GM19239 (cell line): ENCODE data around the gene CIAO3.
A peak's percentile ranks its signal among the peaks of the same experiment; 100 is the strongest.

ENCODE experiments used
- DNase-seq: peaks from one replicate; pipeline ENCODE4 v3.0.0; 2011; ENCODE audit warnings: low spot score; ENCODE audit not compliant: insufficient read length
- FAIRE-seq: peaks from 2 replicates; lab custom pipeline; 2011; peaks lifted over from hg19 to GRCh38; lab: Jason Lieb, UNC

CIAO3 gene

DNA sequence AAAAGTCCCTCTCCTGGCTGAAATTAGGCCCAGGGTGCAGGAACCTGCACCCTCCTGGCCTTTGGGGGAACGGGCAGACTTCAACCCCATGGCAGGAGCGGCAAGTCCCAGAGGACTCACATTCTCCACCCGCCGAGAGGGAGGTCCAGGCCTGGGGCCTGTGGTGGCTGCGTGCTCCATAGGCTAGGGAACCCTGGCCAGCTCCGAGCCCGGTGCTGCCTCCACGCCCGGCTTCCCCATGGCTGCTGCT, 14.7 kb downstream of the CIAO3 start:
- DNase-seq (no peak), FAIRE-seq (no peak)

DNA sequence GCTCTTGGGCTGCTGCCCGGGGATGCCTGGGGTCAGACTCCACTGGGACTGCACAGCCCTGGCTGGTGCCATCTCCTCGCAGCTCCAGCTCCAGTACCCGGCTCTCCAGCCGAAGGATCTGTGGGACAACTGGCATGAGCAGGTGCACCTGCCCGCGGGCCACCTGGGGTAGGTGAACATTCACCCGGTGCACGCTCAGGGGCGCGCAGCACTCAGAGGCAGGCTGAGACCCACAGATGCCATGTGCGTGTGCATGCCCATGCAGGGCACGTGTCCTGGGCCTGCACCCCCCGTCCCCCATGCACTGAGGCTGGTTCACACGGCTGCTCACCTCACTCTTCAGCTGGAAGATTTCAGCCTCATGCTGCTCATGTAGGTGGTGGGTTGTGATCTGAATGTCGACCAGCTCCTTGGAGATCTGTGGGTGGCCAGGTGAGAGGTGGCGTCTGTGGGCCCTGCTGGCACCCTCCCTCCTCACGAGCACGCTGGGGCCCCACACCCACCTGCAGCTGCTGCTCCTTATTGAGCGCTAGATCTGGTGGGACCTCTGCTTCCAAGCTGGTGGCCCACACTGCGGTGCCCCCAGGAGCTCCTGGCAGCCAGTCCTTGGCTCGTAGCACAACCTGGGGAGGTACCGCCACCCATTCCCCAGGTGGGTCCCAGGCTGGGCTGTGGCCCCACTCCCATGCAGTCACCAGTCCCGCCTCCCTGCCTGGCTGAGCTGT, 15.2 kb downstream of the CIAO3 start:
- no peak for DNase-seq
- no peak for FAIRE-seq

DNA sequence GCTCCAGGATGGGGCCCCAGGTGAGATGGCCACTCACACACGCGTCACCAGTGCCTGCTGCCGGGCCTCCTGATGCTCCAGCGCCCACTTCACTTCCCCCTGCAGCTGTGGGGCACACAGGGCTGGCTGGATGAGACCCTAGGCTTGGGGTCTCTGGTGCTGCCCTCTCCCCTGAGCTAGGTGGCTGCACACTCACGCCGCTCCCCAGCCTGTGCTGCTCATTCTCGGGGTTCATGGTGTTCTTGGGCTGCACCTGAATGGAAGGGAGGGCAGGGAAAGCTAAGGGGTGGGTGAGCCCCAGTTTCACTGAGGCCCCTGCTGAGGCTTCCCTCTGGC, 15.8 kb downstream of the CIAO3 start:
- no peak for FAIRE-seq
- no peak for DNase-seq

DNA sequence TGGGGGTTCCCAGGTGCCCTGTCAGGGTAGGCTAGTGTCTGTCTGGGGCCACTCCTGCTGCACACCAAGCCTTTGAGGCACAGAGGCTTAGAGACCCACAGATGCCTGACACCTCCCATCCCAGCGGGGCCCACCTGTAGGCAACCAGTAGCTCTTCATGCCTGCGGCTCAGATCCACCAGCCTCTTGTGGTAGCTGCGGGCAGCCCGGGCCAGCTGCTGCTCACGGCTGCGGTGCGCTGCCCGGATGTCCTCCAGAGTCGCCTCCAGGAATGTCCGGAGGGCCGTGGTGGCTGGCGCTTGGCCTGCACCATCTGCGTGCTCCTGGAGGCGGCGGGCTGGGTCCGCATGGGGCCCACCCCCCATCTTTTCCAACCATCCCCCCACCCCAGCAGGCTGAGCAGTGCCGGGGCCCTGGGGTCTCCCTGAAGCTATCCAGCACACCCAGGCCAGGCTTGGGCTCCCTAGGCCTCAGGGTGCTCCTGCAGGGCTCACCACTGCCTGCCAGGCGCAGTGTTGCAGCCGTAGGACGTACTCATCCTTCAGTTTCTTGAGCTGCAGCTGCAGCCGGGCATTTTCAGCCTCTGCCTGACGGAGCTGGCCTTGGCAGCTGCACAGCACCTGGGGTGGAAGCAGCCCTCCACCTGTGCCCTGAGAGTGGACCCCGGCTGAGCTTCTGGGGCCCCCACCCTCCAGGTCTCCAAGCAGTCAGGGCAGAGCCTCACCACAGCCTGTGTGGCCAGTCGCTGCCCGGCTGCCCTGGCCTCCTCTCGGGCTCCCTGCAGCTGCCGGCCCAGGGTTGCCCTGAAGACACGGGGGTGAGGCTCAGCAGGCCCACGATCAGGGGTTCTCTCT, 16.4 kb downstream of the CIAO3 start:
- DNase-seq (no peak), FAIRE-seq (no peak)

DNA sequence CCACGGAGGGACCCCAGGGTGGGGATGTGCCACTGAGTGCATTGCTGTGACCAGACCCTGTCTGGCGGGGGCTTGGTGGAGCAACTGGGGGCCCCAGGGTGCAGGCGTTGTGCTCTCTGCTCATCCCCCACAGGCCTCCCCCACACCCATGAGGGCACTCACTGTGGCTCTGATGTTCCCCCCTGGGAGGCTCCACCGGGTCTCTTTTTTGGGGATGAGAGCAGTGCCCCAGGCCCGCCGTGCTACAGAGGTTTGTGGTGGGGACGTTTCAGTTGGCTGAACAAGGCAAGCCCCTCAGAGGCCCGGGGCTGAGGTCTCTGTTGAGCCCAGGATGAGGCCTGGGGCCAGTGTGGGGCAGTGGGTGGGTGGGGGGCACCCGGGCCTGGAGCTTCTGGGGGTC, 17.1 kb downstream of the CIAO3 start:
- FAIRE-seq (no peak), DNase-seq (no peak)

DNA sequence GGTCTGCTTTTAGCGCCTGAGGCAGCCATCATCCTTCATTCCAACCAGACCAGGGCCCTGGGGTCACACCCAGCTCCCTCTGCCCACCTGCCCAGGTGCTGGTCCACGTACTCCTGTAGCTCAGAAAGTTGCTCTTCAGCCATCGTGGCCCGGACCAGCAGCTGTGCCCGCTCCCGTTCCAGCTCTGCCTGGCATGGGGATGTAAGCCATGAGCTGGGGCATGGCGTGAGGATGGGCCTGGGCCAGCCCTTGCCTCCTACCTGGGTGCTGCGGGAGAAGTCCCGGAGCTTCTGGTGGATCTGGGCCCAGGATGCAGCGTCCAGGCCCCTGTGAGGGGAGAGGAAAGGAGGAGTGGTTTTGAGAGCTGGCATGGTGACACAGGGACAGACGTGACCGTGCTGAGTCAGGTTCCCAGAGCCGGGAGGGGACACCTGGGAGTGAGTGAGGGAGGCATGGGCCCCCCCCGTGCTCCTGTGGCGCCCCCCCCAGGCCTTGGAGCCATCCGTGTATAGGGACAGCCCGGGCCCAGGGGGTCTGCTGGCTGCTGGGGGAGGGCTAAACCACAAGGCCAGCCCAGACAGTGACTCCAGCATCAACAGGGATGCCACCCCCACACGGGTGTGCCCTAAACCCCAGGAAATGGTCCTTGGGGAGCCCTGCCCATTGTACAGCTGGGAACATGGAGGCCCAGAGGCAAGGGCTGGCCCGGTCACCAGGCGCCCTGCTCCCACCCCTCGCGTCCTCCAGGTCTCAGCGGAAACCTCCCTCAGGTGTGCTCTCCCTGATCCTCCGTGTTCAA, 17.8 kb downstream of the CIAO3 start:
- no peak for FAIRE-seq

DNA sequence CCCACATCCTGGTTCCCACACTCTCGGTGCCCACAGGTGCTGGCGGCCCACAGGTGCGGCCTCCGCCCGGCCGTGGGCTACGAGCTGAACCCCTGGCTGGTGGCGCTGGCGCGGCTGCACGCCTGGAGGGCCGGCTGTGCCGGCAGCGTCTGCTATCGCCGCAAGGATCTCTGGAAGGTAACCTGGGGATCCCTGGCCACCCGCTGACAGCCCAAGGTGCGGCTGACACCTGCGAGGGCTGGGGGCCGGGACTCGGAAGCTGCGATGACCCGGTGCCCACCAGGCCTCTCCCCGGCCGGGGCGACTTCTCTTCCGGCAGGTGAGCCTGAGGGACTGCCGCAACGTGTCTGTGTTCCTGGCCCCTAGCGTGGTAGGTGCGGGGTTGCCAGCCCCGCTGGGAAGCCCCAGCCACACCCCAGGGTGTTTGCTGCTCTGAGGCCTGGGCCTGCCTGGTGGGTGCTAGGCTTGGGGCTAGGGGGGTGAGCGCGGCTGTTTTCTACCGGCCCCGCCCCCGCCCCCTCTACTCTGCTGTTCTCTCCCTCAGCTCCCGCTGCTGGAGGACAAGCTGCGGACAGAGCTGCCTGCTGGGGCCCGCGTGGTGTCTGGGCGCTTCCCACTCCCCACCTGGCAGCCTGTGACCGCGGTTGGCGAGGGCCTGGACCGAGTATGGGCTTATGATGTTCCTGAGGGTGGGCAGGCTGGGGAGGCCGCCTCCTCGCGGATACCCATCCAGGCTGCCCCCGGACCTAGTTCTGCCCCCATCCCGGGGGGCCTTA, 18.8 kb downstream of the CIAO3 start:
- FAIRE-seq (no peak), DNase-seq (no peak)

More for the DNA sequence above, 17.8 kb downstream of the CIAO3 start:
- DNase-seq = no peak

DNA sequence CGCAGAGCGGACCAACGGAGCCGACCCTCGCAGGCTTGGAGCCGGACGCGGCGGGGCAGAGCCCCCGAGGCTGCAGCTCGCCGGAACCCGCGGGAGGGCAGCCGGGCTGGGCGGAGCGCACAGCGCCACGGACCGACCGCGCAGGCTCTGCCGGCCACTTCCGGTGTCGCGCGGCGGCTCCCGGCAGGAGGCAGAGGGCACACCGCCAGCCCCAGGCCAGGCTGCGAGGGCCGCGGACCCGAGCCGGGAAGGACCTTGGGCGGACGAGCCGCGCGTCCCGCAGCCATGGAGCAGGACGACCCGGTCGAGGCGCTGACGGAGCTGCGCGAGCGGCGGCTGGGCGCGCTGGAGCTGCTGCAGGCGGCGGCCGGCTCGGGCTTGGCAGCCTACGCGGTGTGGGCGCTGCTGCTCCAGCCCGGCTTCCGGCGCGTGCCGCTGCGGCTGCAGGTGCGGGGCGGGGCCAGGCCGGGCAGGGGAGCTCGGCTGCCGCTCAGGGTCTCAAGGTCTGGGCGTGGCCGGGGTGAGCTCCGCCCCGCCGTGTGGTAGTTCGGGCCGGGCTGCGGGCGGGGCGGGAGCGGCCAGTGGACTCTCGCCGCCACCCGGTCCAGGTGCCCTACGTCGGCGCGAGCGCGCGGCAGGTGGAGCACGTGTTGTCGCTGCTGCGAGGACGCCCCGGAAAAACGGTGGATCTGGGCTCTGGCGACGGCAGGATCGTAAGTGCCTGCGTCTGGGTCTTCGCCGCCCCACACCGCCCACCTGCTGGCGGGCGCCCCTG, 19.6 kb downstream of the CIAO3 start, which contains the start of gene ANTKMT:
ANTKMT (plus strand) TSS at position 157 of the 775 bp plus-strand sequence; CDS start at position 286, 129 bp downstream.
- DNase-seq (peak; percentile 99), FAIRE-seq (peak; percentile 93)

DNA sequence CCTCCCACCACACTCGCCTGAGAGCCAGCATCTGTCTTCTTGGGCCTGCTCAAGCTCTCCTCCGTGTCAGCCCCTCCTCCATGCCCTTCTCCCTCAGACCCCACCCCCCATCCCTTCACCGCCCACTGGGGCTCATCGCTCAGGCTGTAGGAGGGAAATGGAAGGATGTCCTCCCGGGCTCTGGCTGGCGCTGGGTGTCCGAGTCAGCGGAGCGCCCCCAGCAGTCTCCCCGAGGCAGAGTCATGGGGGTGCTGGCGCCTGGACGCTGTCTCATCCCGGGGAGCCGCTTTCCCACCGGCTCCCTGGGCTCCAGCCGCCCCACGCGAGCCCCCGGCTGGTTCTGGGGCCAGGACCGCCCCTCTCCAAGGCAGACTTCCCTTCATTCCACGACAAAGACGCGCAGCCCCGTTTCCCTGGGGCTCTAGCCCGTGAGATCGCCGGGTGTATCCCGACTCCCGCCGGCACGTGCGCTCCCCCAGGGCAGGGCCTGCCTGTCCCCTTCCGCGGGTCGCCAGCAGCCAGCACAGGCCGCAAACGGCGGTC, 20.3 kb downstream of the CIAO3 start:
- FAIRE-seq (peak; percentile 96), DNase-seq (peak; percentile 79)

DNA sequence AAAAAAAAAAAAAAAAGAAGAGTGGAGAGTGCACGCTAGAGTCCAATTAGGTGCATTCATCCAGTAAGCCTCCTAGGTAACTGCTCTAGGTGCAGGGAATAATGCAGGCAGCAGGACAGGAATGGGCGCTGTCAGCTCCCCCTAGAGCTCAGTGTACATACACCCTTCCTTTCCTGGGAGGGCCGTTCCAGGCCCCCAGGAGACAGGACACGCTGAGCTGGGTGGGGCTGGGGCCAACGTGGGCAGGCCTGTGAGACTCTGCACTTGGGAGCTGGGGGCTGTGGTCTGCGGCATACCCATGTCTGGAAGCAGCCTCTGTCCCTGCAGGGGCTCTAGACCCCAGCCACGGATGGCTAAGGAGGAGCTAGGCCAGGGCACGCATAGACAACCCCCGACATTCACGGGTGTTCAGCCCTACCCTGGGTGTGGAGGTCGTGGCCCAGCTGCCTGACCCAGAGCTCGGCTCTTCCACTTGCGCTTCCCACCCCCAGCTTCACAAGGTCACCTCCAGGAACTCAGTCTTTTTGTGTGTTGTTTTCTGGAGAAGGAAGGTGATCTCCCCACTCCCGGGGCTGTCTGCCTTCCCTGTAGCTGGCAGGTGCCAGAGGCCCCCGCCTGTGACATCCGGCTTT, 20.9 kb downstream of the CIAO3 start:
- DNase-seq (no peak), FAIRE-seq (no peak)

DNA sequence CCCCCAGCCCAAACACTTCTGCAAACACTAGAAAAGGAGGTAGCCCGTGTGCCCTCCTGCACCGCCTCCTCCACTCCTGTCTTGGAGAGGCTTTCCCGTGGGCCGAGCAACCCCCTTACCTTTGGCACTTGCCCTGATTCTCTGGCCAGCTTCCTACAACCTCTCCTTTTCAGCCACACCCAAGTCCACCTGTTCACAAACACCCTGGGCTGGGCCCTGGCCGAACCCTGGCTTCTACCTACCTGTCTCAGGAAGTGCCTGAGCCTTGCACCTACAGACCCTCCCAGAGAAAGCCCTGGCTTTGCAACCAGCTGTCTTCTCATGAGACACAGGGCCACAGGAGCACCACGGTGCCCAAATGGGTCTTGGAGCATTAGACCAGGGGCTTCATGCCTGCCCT, 21.9 kb downstream of the CIAO3 start:
- DNase-seq (no peak), FAIRE-seq (no peak)

DNA sequence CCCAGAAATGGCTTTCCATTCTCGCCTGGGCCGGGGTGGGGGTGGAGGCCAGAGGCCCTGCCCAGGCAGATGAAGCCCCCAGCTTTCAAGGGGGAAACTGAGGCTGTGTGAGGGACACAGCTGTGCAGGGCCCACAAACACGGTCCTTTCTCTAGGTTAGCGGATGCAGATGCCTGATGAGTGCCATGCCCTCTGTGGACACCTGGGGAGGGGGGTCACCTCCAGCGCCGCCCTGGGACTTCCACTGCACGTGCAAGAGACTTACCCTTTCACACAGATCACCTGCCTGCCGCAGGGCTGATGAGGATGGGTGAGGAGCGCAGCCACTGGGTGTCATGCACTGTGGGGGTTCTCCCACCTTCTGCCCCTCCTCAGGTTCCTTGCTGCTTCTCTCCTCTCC, 22.4 kb downstream of the CIAO3 start:
- DNase-seq = no peak

DNA sequence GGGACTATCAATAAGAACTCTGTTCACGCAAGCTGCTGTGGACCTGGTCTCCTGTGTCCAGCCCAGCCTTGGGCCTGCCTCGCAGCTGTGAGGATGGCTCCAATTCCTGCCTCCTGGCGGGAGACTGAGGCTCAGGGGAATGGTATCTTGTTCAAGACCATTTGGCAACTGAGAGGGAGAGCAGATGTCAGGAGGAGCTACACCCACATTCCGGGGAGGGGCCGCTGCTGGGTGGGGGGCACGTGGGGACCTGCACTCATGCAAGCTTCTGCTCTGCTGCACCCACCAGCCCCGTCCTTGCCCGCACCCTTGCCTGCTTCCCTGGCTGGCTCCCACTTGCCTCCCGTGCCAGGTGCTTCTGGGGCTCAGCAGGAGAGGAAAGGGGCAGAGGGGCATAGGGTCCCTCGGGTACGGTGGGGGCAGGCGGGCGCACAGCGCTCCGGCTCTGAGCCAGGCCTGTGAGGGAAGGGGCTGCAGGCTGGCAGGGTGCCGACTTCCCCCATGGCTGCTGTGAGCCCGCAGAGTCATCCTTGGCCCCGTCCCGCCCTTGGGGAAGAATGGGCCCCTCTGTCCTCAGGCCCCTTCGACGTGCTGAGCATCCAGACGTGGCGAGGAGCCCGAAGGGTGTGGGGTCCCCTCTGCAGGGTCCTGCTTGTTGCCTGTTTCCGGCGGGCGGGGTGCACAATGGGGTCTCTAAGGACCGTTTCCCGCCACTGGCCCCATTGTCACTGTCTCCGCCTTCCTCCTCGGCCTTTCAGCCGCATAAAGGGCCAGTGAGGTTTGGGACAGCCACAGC, 23.1 kb downstream of the CIAO3 start:
- FAIRE-seq (no peak), DNase-seq (no peak)

More for the DNA sequence above, 22.4 kb downstream of the CIAO3 start:
- no peak for FAIRE-seq

DNA sequence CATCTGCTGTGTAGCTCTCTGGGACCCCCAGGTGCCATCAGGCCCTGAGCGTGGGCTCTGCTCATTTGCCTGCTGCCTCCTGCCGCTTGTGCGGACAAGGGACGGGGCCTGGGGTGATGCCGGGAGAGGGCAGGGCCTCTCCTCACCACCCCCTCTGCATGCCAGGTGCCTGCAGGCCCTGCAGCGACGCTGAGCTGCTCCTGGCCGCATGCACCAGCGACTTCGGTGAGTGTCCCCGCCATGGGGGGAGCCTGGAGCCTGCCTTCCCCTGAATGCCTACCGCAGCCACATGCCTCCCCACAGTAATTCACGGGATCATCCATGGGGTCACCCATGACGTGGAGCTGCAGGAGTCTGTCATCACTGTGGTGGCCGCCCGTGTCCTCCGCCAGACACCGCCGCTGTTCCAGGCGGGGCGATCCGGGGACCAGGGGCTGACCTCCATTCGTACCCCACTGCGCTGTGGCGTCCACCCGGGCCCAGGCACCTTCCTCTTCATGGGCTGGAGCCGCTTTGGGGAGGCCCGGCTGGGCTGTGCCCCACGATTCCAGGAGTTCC, 23.9 kb downstream of the CIAO3 start:
- no peak for FAIRE-seq
- no peak for DNase-seq

DNA sequence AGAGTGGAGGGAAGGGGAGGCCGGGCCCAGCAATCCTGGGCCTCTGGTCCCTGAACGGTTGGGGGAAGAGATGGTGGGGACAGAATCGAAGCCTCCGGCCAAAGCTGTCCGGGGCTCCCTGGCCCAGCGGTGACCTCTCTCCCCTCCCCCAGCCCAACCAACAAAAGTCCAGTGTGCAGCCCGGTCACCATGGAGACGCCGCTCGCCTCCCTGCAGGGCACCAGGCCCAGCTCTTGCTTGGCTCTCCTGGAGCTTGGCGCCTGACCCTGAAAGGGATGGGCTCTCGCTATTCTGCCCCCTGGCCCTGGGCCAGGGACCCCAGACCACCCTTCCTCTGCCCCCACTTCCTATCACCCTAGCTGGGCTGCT, 24.6 kb downstream of the CIAO3 start:
- no peak for DNase-seq
- no peak for FAIRE-seq

DNA sequence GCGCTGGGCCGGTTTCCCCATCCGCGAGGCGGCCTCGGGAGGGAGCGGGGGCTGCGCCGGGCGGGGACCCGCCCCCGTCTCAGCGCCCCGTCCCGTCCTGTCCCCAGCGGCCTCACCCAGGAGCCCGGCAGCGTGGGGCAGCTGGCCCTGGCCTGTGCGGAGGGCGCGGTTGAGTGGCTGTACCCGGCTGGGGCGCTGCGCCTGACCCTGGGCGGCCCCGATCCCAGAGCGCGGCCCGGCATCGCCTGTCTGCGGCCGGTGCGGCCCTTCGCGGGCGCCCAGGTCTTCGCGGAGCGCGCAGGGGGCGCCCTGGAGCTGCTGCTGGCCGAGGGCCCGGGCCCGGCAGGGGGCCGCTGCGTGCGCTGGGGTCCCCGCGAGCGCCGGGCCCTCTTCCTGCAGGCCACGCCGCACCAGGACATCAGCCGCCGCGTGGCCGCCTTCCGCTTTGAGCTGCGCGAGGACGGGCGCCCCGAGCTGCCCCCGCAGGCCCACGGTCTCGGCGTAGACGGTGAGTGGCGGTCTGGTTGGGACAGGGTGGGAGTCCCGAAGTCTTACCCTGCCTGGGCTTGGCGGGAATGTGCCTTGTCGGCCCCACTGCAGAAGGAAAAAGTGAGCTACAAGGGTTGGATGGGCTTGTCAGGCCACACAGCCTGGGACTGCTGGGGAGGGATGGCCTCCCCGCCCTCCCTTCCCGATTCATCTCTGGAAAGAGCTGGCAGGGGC, 25.2 kb downstream of the CIAO3 start:
- no peak for FAIRE-seq
- DNase-seq = no peak
